NCI-H69 (cell line): Measurements from ENCODE around the gene GTF2F1.
"Not testable (repeated sequence)": the region's sequence is repeated elsewhere in the genome, so short reads cannot be mapped to it uniquely, and the experiment has no call there.

Source experiments
- DNase-seq: peaks from one replicate; lab custom pipeline; 2025; lab: John Stamatoyannopoulos, UW

GTF2F1 gene

GRCh38 chr19:6417713-6418561 lies 25.0 kb upstream of the GTF2F1 start:
- DNase-seq: no peak

DNA sequence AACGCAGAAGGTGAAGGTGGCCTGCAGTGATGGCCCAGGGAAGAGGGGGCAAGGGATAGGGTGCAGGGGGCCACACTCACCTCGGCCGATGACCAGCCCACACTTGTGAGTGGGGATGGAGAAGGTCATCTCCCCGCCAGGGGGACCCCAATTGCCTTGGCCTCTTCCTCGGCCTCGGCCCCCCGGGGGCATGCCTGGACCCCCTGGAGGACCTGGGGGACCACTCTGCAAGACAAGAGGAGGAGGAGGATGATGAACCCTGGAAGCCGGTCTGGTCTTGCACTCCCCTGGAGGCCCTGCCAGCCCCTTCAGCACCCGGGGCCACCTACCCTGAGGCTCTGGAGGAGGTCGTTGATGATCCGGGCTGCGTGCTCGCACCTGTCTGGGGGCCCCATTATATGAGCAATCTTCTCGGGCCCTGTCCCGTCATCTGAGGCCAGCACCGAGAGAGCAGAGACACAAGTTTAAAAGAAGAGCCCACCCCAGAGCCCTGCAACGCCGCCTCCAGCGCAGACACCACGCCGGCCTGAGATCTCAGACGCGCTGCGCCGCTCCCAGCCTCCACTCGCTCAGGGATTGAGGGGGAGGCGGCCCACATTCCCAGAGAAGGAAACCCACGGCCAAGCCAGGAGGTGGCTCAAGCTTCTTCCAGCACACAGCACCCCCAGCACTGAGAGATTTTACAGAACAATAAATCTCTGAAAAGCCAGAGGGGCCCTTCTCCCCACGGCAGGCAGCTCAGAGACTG lies 23.9 kb upstream of the GTF2F1 start:
- no peak for DNase-seq

- DNase-seq: no peak
Observed at GRCh38 chr19:6415591-6416190, 22.7 kb upstream of the GTF2F1 start.

- no peak for DNase-seq
Observed at GRCh38 chr19:6414793-6415590, 22.0 kb upstream of the GTF2F1 start.

DNA sequence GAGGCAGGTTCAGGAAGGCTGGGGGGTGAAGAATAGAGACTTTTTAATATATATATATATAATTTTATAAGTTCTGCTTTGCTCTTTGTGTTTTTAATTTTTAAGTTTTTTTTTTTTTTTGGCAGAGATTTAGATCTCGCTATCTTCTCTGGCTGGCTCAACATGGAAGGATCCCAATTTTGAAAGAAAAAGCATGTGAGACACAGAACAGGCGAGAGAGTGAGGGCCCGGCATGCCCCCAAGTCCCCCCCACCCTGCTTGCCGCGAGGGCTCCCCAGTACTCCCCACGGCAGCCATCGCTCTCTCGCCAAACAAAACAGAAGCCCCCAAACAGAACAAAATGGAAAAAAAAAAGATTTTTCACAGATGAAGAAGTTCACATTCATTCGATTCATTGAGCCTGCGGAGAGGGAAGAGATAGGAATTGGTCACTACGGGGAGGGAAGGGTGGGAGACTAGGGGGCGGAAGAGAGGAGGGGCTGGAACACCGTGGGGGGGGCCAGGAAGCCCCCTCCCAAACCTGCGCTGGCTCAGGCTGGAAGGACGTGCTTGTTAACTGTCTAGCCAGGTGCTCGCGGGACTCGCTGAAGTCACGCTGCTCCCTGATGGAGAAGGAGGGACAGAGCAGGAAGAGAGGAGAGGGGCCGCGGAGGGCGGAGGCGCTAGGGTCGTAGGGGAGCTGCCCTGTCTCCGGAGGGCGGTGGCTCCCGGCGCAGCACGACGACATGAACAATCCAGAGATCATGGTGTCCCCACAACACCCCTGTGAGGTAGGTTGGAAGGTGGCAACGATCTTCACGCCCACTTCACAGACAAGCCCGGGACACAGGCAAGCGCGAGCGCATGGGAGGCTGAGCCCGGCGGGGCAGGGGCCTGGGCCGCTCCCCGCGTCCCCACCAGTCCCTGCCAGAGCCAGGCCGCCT lies 21.0 kb upstream of the GTF2F1 start:
- no peak for DNase-seq

GRCh38 chr19:6413291-6413690 lies 20.3 kb upstream of the GTF2F1 start:
- DNase-seq: no peak

DNA sequence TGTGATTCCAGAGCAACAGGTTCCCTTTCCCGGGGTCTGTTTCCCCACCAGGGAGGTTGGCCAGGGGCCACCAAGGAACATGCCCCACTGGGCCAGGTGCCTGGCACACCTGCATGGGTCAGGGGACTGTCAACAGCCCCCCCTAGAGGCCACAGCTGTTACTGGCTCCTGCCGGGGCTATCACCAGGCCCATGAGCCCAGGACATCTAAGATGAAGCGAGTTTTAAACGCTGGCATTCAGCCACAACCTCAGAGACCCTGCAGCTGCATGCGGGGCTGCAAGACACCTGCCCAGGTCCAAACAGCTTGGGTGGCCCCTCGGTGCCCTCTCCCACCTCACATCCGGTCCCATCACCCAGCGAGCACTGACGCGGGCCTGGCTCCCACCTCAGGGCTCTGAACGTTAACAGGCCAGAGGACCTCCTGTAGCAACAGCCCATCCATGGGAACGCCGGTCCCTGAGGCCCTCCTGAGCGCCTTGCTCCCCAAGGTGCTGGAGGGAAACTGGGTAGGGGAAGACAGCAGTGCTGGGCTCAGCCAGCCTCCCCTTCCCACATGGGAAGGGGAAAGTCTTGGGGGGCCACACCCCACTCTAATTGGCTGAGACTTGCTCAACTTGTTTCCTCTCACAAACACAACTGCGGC lies 19.6 kb upstream of the GTF2F1 start:
- peak; percentile 62 for DNase-seq

GRCh38 chr19:6412061-6412446 lies 19.1 kb upstream of the GTF2F1 start:
- no peak for DNase-seq

DNA sequence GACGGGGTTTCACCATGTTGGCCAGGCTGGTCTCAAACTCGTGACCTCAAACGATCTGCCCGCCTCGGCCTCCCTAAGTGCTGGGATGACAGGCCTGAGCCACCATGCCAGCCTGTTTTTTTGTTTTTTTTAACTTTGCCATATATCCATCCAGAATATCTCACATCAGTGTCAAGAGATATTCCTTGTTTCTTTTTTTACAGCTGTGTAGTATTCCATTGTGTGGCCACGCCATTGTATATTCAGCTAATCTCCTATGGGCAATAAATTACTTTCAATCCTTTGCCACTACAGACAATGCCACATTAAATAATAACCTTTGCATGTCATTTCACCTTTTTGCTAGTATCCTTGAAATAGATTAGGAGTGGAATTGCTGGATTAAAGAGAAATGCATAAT lies 16.4 kb upstream of the GTF2F1 start:
- no peak for DNase-seq

- no peak for DNase-seq
Observed at GRCh38 chr19:6406401-6406800, 13.4 kb upstream of the GTF2F1 start.

DNA sequence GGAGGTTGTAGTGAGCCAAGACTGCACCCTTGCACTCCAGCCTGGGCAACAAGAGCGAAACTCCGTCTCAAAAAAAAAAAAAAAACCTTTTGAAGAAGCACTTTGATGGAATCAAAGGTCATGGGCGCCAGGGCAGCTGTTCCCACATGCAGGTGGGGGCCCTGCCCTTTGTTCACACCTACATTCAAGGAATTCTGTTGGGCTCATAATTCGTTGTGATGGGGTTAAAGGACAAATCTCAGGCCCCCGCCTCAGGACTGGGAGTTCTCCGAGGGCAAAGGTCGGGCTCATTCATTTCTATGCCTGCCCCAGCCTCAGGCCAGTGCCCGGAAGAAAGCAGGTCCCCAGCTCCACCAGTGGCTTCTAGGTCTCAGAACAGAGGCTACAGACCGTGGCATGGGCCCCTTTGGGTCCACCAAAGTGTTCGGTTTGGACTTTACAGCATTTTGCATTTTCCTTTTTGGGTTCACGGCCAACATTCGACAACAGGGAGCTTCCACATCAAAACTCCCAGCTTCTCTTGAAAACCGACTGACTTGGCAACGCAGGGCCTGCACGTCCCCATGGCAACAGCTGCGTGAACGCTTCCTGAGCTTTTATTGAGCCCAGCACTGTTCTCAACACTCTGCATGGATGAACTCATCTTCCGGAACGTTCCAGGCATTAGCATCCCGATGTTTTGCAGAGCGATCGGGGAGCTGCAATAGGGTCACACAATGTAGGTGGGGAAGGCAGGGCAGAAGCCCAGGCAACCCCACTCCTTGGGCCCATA lies 10.1 kb upstream of the GTF2F1 start:
- no peak for DNase-seq

- no peak for DNase-seq
Observed at GRCh38 chr19:6402058-6402457, 9.1 kb upstream of the GTF2F1 start.

DNA sequence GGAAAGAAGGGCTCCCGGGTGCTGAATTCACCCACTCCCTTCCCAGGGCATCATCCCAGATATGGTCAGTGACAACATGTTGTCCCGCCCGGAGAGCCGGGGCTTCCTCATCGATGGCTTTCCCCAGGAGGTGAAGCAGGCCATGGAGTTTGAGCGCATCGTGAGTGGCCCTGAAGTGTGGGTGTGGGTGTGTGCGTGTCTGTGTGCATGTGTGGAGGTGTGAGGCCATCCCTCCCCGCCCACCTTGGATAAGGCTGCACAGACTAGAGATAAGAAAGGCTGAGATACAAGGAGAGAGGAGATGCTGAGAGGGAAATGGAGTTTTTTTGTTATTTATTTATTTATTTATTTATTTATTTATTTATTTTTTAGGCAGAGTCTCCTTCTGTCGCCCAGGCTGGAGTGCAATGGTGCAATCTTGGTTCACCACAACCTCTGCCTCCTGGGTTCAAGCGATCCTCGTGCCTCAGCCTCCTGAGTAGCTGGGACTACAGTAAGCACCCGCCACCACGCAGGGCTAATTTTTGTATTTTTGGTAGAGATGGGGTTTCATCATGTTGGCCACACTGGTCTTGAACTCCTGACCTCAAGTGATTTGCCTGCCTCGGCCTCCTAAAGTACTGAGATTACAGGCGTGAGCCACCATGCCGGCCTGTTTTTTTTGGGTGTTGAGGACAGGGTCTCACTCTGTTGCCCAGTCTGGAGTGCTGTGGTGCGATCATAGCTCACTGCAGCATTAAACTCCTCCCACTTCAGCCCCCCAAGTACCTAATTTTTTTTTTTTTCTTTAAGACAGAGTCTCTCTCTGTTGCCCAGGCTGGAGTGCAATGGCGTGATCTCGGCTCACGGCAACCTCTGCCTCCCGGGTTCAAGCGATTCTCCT lies 7.3 kb upstream of the GTF2F1 start:
- DNase-seq: not testable (repeated sequence)

GRCh38 chr19:6396305-6396704 lies 3.3 kb upstream of the GTF2F1 start:
- DNase-seq: no peak

DNA sequence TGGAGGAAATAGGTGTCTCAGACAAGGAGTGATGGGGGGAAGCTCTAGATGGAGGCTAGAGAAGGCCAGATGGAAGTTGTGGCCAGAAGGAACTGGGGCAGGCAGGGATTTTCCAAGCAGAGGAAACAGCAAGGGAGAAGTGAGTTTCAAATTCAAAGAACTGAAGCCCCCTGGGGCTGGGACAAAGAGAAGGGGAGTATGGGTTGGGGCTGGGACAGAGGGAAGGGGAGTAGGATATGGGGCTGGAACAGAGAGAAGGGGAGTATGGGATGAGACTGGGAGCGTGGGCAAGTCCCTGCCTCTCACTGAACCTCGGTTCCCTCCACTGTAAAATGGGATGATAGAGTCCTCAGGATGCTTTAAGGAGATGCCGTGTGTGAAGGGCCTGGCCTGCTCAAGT lies 1.9 kb upstream of the GTF2F1 start:
- no peak for DNase-seq

DNA sequence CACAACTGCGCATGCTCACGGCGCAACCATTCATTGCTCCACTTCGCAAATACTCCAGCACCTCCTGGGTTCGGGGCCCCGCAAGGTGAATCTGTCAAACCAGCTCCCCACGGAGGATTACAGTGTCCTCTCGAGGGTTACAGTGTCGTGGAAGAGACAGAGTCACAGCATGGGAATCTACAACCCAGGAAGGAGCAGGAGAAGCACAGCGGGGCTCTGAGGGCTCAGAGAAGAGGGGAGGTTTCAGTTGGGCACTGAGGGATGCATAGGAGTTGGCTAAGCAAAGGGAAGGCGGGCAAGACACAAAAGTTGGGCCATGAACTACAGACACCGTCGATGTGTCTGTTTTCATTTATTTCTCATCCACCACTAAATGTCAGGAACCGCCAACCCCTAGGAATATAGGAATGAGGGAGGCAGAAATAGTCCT lies 1.0 kb upstream of the GTF2F1 start:
- DNase-seq: no peak

- no peak for DNase-seq
Observed at GRCh38 chr19:6392221-6393073, 517 bp downstream of the GTF2F1 start.

DNA sequence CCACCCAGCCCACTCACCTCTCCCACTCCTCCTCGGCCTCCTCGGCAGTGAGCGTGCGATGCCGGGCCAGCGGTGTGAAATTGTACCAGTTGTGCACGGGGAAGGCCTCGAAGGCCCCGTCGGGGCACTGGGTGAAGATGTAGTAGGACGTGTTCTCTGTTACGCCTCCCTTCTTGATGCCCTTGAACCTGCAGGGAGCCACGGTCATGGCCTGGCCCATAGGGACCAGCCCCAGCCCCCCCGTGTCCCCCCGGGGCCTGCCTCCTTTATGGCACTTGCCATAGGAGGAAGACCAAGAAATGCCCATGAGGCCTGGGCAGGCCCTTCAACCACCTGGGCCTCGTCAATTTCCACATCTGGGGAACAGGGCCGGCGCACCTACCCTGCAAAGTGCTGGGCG lies 5.6 kb downstream of the GTF2F1 start:
- no peak for DNase-seq
